ENCODE measurements around the gene MMS19. TPM values are rescaled to one million over a fixed set of nuclear protein-coding genes. Genes with fewer than 3 reads are reported as not detected.
"Not testable (repeated sequence)": the region's sequence is repeated elsewhere in the genome, so short reads cannot be mapped to it uniquely, and the experiment has no call there.

The MMS19 gene
- total RNA-seq, 2 donors from 2014 or later, result 89.3 to 90.5 TPM

DNA sequence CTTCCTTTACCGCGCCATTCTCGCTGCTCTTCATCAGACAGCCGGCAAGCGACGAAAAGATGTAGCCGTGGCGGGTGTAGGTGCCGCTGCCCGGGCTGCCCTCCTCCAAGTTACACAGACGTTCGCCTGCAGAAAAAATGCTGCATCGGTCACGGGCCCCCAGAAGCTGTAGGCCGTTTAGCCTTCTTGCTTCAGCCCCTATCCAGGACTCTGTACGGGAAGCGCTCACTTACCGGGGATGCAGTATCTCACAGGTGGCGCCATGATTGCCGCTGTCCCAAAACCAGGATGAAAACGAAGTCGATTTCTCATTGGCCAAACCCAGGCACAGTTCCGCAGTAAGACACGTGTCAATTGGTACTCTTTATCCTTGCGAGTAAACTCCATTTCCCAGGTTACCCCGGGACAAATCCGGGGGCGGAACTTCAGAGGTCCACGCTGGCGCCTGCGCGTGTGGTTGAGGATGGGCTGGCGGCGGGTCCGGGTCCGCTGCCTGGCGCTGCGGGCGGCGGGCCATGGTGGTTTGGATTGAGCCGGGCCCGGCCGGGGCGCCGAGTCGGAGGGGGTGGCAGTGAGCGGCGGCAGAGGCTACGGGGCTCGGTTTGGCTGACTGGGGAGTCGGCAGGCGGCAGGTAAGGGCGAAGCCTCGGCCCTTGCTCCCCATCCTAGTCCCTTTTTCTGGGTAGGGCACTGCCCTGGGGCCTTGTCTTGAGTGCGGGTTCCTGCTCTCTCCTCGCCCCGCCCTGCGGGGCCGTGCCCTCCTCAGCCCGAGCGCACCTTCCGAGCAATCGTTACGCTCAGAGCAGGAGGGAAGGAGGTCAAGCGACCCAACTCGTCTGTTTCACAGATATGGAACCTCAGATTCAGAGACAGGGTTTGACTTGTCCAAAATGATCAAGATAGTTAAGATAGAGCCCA, 52.2 kb downstream of the MMS19 start, which contains the start of the genes EXOSC1 and ZDHHC16:
Gene EXOSC1, minus strand, starts transcription at position 285 of the 918 bp plus-strand sequence. Its CDS starts 21 bp downstream, at position 264.
Gene ZDHHC16, plus strand, starts transcription at position 454 of the 918 bp plus-strand sequence. CDS start 5,501 bp downstream, outside the sequence.
- ATAC-seq (replicated peaks), result peak; percentile 89
- peaks cover 30% of the 10 kb centered on the region for H3K4me1 Mint-ChIP-seq
- H3K9me3 Mint-ChIP-seq, result no peaks in the 10 kb centered on the region
- peak within 1 kb of the TSS; percentile 94 for H3K4me3 Mint-ChIP-seq
- peaks cover 72% of the 10 kb centered on the region for H3K36me3 Mint-ChIP-seq (ENCODE audit: low read depth)
- peak within 1 kb of the TSS; percentile 66 for H3K27ac Mint-ChIP-seq
- H3K27me3 Mint-ChIP-seq, result no peaks in the 10 kb centered on the region

DNA sequence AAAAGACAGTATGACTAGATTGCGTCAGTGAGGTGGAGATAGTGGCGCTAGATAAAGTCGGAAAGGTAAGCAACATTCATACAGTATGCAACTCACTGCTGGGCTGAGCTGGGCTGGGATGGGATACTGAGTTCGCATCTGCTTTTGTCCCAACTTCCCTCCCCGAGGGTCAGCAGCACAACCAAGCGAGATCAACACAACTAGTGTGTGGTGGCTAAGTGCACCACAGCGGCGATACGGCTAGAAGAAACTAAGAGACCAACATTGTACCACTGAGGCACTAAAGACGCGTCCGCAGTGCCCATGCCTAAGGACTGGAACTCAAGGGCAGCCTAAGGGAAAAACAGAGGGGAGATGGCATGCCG, 52.9 kb downstream of the MMS19 start:
- H3K27ac Mint-ChIP-seq, result peak overlapping the region; percentile 66
- H3K27me3 Mint-ChIP-seq, result no peaks in the 10 kb centered on the region
- peaks cover 72% of the 10 kb centered on the region for H3K36me3 Mint-ChIP-seq (ENCODE audit: low read depth)
- ATAC-seq (replicated peaks), result no peak
- H3K4me3 Mint-ChIP-seq, result peak overlapping the region; percentile 94
- H3K9me3 Mint-ChIP-seq, result no peaks in the 10 kb centered on the region
- H3K4me1 Mint-ChIP-seq, result peaks cover 25% of the 10 kb centered on the region

DNA sequence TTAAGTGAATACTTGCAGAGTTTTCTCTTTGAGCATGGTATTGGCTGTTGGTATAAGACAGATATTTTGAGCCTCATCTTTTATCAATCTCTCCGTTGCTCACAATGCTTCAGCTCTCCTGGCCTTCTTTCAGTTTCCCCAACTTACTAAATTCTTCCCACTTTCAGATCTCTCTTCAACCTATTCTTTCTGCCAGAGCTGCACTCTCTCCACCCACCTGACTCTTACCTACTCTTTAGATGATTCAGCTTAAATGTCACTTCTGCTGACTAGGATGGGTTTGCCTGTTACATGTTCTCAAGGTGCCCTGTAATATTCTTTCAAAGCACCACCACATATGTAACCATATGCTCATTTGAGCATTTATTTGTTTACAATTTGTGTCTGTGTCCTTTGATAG, 54.0 kb downstream of the MMS19 start:
- peaks cover 22% of the 10 kb centered on the region for H3K4me1 Mint-ChIP-seq
- peaks cover 80% of the 10 kb centered on the region for H3K36me3 Mint-ChIP-seq (ENCODE audit: low read depth)
- peak overlapping the region; percentile 94 for H3K4me3 Mint-ChIP-seq
- peak; percentile 63 for ATAC-seq (replicated peaks)
- peak overlapping the region; percentile 66 for H3K27ac Mint-ChIP-seq
- H3K27me3 Mint-ChIP-seq, result no peaks in the 10 kb centered on the region
- H3K9me3 Mint-ChIP-seq, result no peaks in the 10 kb centered on the region

DNA sequence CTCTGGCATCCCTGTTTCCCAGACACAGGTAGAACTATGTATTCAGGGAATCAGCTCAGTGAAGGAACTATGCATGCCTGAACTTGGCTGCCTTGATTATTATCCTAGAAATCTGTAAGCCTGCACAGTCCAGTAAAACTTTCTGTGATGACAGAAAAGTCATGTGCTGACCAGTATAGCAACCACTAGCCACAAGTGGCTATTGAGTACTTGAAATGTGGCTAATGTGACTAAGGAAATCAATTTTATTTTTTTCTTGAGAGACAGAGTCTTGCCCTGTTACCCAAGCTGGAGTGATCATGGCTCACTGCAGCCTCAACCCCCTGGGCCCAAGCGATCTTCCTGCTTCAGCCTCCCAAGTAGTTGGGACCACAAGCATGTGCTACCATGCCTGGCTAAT, 55.9 kb downstream of the MMS19 start:
- no peak overlapping the region for H3K27ac Mint-ChIP-seq

DNA sequence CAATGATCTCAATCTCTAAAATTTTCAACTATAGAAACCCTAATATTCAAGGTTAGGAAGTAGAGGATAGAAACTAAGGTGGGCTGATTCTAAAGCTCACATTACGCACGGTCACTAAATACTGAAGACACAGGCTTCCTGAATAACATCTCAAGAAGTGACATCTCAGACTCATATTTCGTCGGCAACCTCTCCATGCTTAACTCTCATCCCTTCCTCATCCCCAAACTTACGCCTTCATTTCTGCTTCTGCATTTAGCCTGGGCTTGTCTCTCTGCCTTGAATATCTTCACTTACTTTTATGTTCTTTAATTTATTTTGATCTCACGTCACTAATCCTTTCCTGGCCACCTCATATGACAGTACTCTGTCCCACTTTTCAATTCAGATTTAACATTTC, 63.0 kb downstream of the MMS19 start:
- Mint-ChIP-seq H3K27ac (no peak overlapping the region), H3K4me1 (peaks cover 4% of the 10 kb centered on the region), H3K36me3 (ENCODE audit: low read depth) (peaks cover 94% of the 10 kb centered on the region), H3K9me3 (no peaks in the 10 kb centered on the region), H3K4me3 (no peak overlapping the region), H3K27me3 (no peaks in the 10 kb centered on the region)
- no peak for ATAC-seq (replicated peaks)

More for the DNA sequence above, 55.9 kb downstream of the MMS19 start:
- ATAC-seq (replicated peaks), result no peak
- Mint-ChIP-seq H3K9me3 (no peaks in the 10 kb centered on the region), H3K27me3 (no peaks in the 10 kb centered on the region), H3K4me3 (no peak overlapping the region), H3K36me3 (ENCODE audit: low read depth) (peaks cover 83% of the 10 kb centered on the region), H3K4me1 (peaks cover 11% of the 10 kb centered on the region)

DNA sequence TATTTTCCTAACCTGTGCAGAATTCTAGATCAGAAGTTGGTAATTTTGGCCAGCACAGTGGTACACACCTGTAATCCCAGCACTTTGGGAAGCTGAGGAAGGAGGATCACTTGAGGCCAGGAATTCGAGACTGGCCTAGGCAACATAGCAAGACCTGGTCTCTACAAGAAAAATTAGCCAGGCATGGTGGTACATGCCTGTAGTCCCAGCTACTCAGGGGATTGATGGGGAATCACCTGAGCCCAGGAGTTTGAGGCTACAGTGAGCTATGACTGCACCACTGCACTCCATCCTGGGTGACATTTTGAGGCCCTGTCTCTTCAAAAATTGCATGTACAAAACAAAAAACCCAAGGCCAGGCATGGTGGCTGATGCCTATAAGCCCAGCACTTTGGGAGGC, 63.7 kb downstream of the MMS19 start:
- Mint-ChIP-seq H3K4me3 (no peak overlapping the region), H3K4me1 (peaks cover 4% of the 10 kb centered on the region), H3K36me3 (ENCODE audit: low read depth) (peaks cover 94% of the 10 kb centered on the region), H3K9me3 (no peaks in the 10 kb centered on the region), H3K27me3 (no peaks in the 10 kb centered on the region), H3K27ac (peak overlapping the region; percentile 62)
- peak; percentile 51 for ATAC-seq (replicated peaks)

DNA sequence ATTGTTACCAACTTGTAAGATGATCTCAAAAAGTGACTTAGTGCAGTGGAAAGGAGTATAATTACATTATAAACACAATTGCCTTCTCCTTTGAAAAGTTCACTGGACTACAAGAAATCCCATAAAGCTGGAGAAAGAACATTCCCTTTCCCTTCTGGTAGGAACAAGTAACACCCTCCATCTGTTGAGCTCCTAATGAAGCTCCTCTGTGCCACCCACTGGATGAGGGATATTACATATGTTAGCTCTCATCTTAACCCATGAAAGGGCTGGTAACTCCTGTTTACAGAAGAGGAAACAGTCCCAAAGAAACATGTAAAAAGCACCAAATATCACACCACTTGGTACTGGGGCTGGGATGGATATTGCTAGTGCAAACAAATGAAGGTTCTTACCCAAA, 64.2 kb downstream of the MMS19 start:
- Mint-ChIP-seq H3K27me3 (no peaks in the 10 kb centered on the region), H3K4me3 (no peak overlapping the region), H3K27ac (peak overlapping the region; percentile 62), H3K4me1 (peaks cover 4% of the 10 kb centered on the region), H3K36me3 (ENCODE audit: low read depth) (peaks cover 94% of the 10 kb centered on the region), H3K9me3 (no peaks in the 10 kb centered on the region)
- ATAC-seq (replicated peaks), result peak; percentile 25

DNA sequence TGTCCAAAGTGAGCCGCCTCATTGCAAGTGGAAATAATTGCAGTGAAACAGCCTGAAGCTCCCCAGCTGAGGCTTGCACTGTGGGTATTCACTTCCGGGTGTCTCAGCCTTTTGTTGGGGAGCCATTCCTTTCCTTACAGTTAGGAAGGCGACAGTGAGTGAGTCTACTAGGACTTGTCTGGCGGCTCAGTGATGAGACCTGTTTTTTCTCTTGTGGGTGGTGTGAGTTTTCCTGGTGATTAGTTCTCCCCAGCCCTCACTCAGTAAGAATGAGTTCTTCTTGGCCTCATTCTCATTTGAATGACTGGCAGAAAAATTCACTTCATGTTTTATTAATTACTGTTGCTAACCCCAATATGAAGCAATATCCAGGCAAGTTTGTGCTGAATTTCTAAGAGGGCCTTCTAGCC, 69.6 kb downstream of the MMS19 start:
- Mint-ChIP-seq H3K27ac (peak overlapping the region; percentile 94), H3K9me3 (no peaks in the 10 kb centered on the region), H3K36me3 (ENCODE audit: low read depth) (peaks cover 93% of the 10 kb centered on the region), H3K4me3 (peak overlapping the region; percentile 75), H3K27me3 (no peaks in the 10 kb centered on the region), H3K4me1 (peaks cover 4% of the 10 kb centered on the region)
- ATAC-seq (replicated peaks), result peak; percentile 29

DNA sequence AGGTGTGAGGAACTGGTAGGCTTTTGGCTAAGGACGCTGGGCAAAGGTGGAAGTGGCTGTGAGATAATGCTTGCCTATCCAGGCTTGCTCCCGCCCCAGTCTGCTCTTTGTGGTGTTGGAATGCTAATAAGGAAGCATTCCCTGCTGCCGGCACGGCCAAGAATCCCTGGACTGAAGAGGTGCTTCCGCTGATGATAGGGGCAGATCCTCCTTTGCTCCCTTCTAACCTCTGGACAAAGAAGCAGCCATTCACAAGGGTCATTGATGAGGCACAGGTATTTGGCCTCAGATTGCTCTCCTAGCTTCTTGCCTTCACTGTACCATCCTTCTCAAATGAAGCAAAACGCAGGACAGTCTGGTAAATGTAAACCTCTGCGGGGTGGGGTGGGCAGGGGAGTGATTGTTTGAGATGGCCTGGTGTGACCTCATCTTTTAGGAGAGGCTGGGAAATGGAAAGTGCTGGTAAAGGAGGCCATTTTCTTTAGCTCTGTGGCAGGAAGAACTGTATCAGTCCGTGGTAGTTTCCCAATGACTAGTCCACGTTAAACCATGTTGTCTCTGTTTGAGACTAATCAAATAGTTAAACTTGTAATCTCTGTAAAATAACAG, 70.5 kb downstream of the MMS19 start:
- Mint-ChIP-seq H3K9me3 (no peaks in the 10 kb centered on the region), H3K27ac (peak overlapping the region; percentile 94), H3K36me3 (ENCODE audit: low read depth) (peaks cover 93% of the 10 kb centered on the region), H3K4me1 (peaks cover 10% of the 10 kb centered on the region), H3K4me3 (peak overlapping the region; percentile 75), H3K27me3 (no peaks in the 10 kb centered on the region)
- peak; percentile 54 for ATAC-seq (replicated peaks)

DNA sequence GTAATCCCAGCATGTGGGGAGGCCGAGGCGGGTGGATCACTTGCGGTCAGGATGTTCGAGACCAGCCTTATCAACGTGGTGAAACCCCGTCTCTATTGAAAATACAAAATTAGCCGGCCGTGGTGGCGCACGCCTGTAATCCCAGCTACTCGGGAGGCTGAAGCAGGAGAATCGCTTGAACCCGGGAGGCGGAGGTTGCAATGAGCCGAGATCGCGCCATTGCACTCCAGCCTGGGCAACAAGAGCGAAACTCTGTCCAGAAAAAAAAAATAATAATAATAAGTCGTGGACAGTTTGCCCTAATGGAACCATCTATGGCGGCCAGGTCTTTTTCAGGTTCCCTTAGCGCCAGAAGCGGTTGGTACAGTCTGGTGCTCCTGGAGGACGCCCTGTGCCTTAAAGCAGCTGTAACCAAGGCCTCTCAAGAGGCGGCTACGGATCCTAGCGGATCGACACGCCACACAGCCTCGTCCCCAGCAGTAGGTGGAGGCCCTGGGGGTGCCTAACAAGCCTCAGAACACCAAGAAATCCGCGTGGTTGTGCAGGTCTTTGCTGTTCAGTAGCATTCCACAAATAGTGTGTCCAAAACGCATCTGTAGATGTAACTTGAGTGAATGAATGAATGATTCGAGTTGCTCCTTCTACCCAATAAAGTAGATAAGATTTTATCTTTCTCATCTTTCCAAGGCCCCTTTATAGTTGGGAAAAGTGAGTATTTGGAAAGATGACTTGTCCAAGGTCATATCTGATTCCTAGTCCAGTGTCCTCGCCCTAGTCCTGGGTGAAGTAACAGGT, 71.2 kb downstream of the MMS19 start:
- H3K4me3 Mint-ChIP-seq, result peak overlapping the region; percentile 75
- H3K27me3 Mint-ChIP-seq, result no peaks in the 10 kb centered on the region
- peaks cover 89% of the 10 kb centered on the region for H3K36me3 Mint-ChIP-seq (ENCODE audit: low read depth)
- H3K27ac Mint-ChIP-seq, result peak overlapping the region; percentile 94
- H3K9me3 Mint-ChIP-seq, result no peaks in the 10 kb centered on the region
- peaks cover 10% of the 10 kb centered on the region for H3K4me1 Mint-ChIP-seq
- ATAC-seq (replicated peaks), result no peak

DNA sequence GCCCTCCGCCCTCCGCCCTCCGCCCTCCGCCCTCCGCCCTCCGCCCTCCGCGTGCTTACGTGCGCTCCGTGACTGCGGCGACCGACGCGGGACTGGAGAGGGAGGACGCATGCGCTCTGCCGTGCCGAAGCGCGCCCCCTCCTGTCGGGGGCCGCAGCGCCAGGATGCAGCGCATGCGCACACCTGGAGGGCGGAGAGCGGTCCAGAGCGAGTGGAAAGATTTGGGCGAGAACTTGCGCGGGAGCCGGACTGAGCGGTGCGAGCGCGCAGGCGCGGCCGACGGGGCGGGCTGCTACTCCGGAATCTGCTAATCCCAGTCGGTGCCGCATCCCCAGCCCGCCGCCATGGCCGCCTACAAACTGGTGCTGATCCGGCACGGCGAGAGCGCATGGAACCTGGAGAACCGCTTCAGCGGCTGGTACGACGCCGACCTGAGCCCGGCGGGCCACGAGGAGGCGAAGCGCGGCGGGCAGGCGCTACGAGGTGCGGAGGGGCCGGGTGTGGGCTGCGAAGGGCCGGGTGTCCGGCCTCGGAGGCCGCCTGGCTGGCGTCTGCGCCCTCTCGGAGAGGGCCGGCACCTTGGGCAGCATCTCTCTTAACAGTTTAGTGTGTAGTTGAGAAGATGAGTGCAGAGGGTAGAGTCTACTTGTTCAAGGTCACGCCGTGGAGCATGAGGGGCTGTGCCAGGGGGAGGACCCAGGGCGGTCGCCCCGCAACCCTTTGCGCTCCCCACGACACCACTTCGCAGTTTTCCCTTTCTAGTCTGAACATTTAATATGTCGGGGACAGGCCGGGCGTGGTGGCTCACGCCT, 72.1 kb downstream of the MMS19 start, which contains the start of gene PGAM1:
Gene PGAM1, plus strand, starts transcription at position 228 of the 812 bp plus-strand sequence. Its CDS starts 117 bp downstream, at position 345.
- ATAC-seq (replicated peaks), result peak; percentile 71
- Mint-ChIP-seq H3K4me3 (peak within 1 kb of the TSS; percentile 75), H3K27me3 (no peaks in the 10 kb centered on the region), H3K4me1 (peaks cover 13% of the 10 kb centered on the region), H3K9me3 (no peaks in the 10 kb centered on the region), H3K36me3 (ENCODE audit: low read depth) (peaks cover 81% of the 10 kb centered on the region), H3K27ac (peak within 1 kb of the TSS; percentile 94)

DNA sequence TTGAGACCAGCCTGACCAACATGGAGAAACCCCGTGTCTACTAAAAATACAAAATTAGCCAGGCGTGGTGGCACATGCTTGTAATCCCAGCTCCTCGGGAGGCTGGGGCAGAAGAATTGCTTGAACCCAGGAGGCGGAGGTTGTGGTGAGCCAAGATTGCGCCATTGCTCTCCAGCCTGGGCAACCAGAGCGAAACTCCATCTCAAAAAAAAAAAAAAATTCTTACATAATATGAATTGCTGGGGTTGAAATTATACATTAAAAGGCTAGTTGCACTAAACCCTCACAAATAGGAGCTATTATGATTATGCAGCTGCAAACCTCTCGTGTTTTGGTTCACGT, 74.5 kb downstream of the MMS19 start:
- peak overlapping the region; percentile 94 for H3K27ac Mint-ChIP-seq
- H3K36me3 Mint-ChIP-seq (ENCODE audit: low read depth), result peaks cover 56% of the 10 kb centered on the region
- peaks cover 22% of the 10 kb centered on the region for H3K4me1 Mint-ChIP-seq
- not testable (repeated sequence) for H3K9me3 Mint-ChIP-seq; H3K27me3 Mint-ChIP-seq; ATAC-seq (replicated peaks)
- H3K4me3 Mint-ChIP-seq, result peak overlapping the region; percentile 75

DNA sequence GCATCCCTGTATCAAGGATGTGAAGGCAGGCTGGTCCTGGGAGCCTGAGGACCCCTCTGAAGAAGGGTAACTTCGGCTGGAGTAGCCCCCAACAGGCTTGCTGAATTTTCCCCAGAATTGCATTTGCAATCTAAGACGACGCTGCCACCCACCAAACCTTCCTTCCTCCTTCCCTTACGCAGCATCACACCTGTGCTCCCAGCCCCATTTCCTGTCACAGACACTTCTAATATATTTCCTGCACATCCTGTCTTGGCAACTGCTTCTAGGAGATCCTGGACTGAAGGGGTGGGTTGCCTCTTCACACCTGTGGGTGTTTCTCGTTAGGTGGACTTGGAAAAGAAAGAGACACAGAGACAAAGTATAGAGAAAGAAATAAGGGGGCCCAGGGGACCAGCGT, 81.7 kb downstream of the MMS19 start:
- no peak for ATAC-seq (replicated peaks)
- Mint-ChIP-seq H3K4me1 (peaks cover 42% of the 10 kb centered on the region), H3K27me3 (no peaks in the 10 kb centered on the region), H3K27ac (peak overlapping the region; percentile 95), H3K4me3 (peak overlapping the region; percentile 35), H3K9me3 (peaks cover 4% of the 10 kb centered on the region), H3K36me3 (ENCODE audit: low read depth) (peaks cover 20% of the 10 kb centered on the region)

All from activated T-helper 17 cell treated with anti-CD3 and anti-CD28 coated beads, Interleukin-2, amount 50 U/mL, for 72 hours (primary cell).